Right cardiac atrium (tissue), 5 donors: ENCODE data around the gene NUTM2A. TPM values are rescaled to one million over a fixed set of nuclear protein-coding genes. Genes with fewer than 3 reads are reported as not detected.
A peak's percentile ranks its signal among the peaks of the same experiment; 100 is the strongest.
"Not testable (repeated sequence)": the region's sequence is repeated elsewhere in the genome, so short reads cannot be mapped to it uniquely, and the experiment has no call there.

ENCODE experiments used
- ATAC-seq, 2 donors: fragments of 200-7000 bp; cut with Tn5 transposase; one replicate each; pipeline versions ENCODE4 v1.8.0 to v1.9.1; 2020; ENCODE audit warnings: moderate library complexity in 2 of 2, mild to moderate bottlenecking in 1 of 2
- DNase-seq, 3 donors: peaks; one replicate each; pipeline ENCODE4 v3.0.0-alpha.2; 2020
- H3K27ac ChIP-seq: one replicate; pipeline ENCODE4 v1.5.1; 2013; ENCODE audit warnings: mild to moderate bottlenecking, low read length, control low read depth, moderate library complexity
- H3K27me3 ChIP-seq: one replicate; pipeline ENCODE4 v1.6.1; 2013; ENCODE audit not compliant: control insufficient read depth, insufficient read depth
- H3K4me1 ChIP-seq: one replicate; pipeline ENCODE4 v1.6.1; 2013; ENCODE audit warnings: low read length; ENCODE audit not compliant: control insufficient read depth, insufficient read depth
- H3K4me3 ChIP-seq: one replicate; pipeline ENCODE4 v1.5.1; 2013; ENCODE audit warnings: low read length, control low read depth
- H3K9me3 ChIP-seq: one replicate; pipeline ENCODE4 v1.6.1; 2013; ENCODE audit warnings: low read length; ENCODE audit not compliant: control insufficient read depth
- WGBS: extraction: QIAGEN DNeasy Blood & Tissue Kit; methylation state at CpG from one replicate; pipeline ENCODE4 v1.1.7; 2013; 5-methylcytosine and 5-hydroxymethylcytosine counted together
- intact Hi-C, 4 donors: fragments of 100-400 bp; cut with DNase I; formaldehyde crosslinking; loops; one replicate each; pipeline versions ENCODE4 v1.11.0 to v1.14.0; 2022 to 2023
- long read RNA-seq, 4 donors: library from polyadenylated mRNA; unstranded; transcript quantifications; one replicate each; pipeline ENCODE4 v2.0.0, GENCODE V29; 2020 to 2021
- polyA plus RNA-seq: library from polyadenylated mRNA; stranded (reverse); fragments of 200-250 nt; gene quantifications from one replicate; pipeline ENCODE4 v1.2.3, GENCODE V29; 2013
- total RNA-seq, 4 donors: library from RNA; stranded (reverse); fragmentation: NEBNext Ultra II Directional; extraction: Animal tissue kit (Norgen Biotek cat#: 25700); gene quantifications; one replicate each; pipeline ENCODE4 v1.2.1, GENCODE V29; 2021
- donor health status: healthy with polysubstance abuse.
- donor health status: DM: no; HTN: yes; CAD: no.
- donor health status: DM: no; HTN: no; CAD: no.
- donor health status: DM: no; HTN: yes; CAD: no; lungs with severe emphysema.
- donor health status: DM: yes; HTN: yes; CAD: no.

NUTM2A gene
- total RNA-seq (1 to 10 TPM; 2.1 to 4.1 (median 2.5) TPM), polyA plus RNA-seq (2.4 TPM)
- long read RNA-seq, donor 1 = 0 reads
- long read RNA-seq, donor 2, partial matches to known transcripts = 0 of 1 reads
- long read RNA-seq, donor 2, other reads (novel, unspliced or antisense) = 1 of 1 reads
- long read RNA-seq, donor 3, partial matches to known transcripts = 0 of 2 reads
- long read RNA-seq, donor 3, other reads (novel, unspliced or antisense) = 2 of 2 reads
- long read RNA-seq, donor 4 = 0 reads

DNA sequence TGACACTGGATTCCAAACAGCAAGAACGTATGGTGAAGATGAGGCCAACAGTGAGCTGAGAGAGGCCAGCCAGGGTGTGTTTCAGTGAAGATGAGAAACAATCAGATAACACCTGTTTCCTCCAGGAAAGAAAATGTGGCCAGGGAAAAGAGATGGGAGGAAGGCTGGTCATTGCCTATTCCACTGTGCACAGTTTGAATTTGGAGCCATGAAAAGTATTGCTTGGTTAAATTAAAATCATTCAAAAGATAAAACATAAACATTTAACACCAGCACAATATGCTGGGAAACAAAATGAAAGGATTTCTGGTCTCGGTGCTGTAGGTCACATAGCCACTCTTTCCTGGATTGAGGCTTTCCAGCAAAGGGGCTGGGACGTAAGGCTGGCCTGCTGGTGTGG is at the start of gene NUTM2A:
TSS of gene NUTM2A (plus strand) at position 301 of the 400 bp plus-strand sequence. CDS start 383 bp downstream, outside the sequence.
- no CpG with 5 or more reads among the region's 3 CpGs for WGBS
- DNase-seq, intact Hi-C loops, H3K9me3 ChIP-seq, H3K27me3 ChIP-seq, H3K4me3 ChIP-seq, H3K27ac ChIP-seq, H3K4me1 ChIP-seq, ATAC-seq: not testable (repeated sequence)

GRCh38 chr10:87177587-87177986 is 47.7 kb upstream of the NUTM2A start:
- H3K9me3 ChIP-seq, H3K27me3 ChIP-seq, H3K4me1 ChIP-seq, ATAC-seq, DNase-seq, H3K4me3 ChIP-seq, H3K27ac ChIP-seq, intact Hi-C loops: not testable (repeated sequence)
- WGBS = 100% methylated on average over 2 of the region's 3 CpGs

DNA sequence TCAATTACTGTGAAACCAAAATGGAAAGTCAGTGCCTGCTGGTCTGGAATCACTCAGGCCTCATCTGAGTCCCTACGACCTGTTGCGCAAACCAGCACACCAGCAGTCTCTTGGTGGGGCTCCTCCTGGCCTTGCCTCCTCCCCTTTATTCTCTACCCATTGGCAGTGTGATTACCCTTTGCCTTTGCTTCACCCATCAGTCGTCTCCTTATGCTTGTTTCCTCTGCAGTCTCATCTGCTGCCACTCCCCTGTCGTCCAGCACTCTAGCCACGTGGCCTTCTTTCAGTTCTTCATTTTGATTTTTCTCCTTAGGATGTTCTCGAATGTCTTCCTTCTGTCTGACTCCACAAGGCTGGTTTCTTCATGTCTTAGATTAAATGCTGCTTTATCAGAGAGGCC is 40.8 kb upstream of the NUTM2A start:
- WGBS = 85% methylated on average over 6 of the region's 6 CpGs
- H3K9me3 ChIP-seq, intact Hi-C loops, H3K27me3 ChIP-seq, H3K27ac ChIP-seq, H3K4me3 ChIP-seq, H3K4me1 ChIP-seq: not testable (repeated sequence)
- DNase-seq (peak in 1 of 3 donors; percentile 42), ATAC-seq (peak; percentile 36 to 56)

- ATAC-seq, intact Hi-C loops, H3K27ac ChIP-seq, H3K4me1 ChIP-seq, H3K9me3 ChIP-seq, H3K4me3 ChIP-seq, DNase-seq, H3K27me3 ChIP-seq: not testable (repeated sequence)
- 90% methylated on average over 3 of the region's 4 CpGs for whole genome bisulfite sequencing
Observed at GRCh38 chr10:87186016-87186415, 39.2 kb upstream of the NUTM2A start.

DNA sequence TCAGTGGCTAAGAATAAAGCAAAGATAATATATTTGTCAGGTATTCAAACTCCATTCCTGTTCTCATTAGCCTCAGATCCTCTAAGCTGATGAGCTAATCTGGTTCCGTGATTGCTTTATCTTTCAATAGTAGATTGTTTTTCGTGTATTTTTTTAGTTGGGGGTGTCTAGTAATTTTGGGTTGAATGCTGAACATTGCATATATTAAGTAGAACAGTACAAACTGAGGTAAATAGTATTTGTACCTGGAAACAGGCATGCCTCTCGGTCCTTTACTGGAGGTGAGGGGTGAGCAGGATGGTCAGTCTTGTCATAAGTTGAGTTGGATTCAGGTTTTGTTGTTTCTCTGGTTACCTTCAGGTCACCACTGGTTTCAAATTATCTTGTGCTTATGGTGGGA is 37.7 kb upstream of the NUTM2A start:
- intact Hi-C loops, H3K27me3 ChIP-seq, H3K27ac ChIP-seq, H3K4me3 ChIP-seq, H3K4me1 ChIP-seq, H3K9me3 ChIP-seq, DNase-seq, ATAC-seq: not testable (repeated sequence)
- WGBS = 95% methylated on average over 3 of the region's 3 CpGs

GRCh38 chr10:87191841-87192240 is 33.4 kb upstream of the NUTM2A start:
- WGBS = 98% methylated on average over 3 of the region's 3 CpGs
- DNase-seq, H3K27ac ChIP-seq, H3K9me3 ChIP-seq, H3K4me1 ChIP-seq, H3K27me3 ChIP-seq, H3K4me3 ChIP-seq, intact Hi-C loops, ATAC-seq: not testable (repeated sequence)

DNA sequence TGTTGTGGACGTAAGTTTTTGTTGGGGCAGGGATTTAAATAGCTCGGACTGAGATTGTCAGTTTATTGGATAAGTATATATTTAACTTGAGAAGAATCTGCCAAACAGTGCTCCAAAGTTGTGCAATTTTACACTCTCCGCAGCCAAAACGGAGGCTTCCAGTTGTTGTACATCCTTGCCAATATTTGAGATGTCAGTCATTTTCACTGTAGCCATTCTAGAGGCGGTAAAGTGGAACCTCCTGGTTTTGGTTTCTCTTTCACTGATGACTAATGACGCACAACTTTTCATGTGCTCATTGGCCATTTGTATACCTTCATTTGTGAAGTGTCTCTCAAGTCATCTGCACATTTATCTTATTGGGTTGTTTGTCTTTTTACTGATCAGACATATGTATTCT is 24.3 kb upstream of the NUTM2A start:
- 39% methylated on average over 6 of the region's 6 CpGs for WGBS
- H3K27ac ChIP-seq, H3K9me3 ChIP-seq, H3K4me3 ChIP-seq, H3K27me3 ChIP-seq, intact Hi-C loops, H3K4me1 ChIP-seq: not testable (repeated sequence)
- DNase-seq (peak in 1 of 3 donors; percentile 55), ATAC-seq (peak; percentile 36 to 68)

GRCh38 chr10:87204801-87205200 is 20.4 kb upstream of the NUTM2A start:
- ATAC-seq = peak; percentile 54 to 55

DNA sequence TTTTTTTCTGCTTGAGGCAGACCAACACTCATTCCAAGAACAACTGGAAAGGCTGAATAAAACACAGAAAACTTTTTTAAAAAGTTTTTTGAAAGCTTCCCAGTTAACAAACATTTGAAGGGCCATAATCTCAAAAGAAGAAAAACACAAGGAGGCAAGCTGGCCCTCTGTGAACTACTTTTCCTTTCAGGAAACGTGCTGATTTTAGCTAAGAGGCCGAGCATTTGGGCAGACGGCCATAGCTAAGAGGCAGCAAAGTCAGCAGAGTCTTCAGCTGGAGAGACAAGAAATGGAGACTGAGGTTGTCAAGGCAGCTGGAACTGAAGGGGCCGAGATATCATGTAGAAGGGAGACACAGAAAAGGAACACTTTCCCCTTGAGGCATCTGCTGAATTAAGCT is 18.3 kb upstream of the NUTM2A start:
- H3K9me3 ChIP-seq, H3K4me3 ChIP-seq: not testable (repeated sequence)

More at GRCh38 chr10:87204801-87205200, 20.4 kb upstream of the NUTM2A start:
- peak in 1 of 3 donors; percentile 67 for DNase-seq
- H3K27ac ChIP-seq, H3K4me1 ChIP-seq, intact Hi-C loops, H3K27me3 ChIP-seq, H3K4me3 ChIP-seq, H3K9me3 ChIP-seq: not testable (repeated sequence)
- WGBS = 28% methylated on average over 2 of the region's 4 CpGs

GRCh38 chr10:87210309-87210708 is 14.9 kb upstream of the NUTM2A start:
- WGBS = 96% methylated on average over 5 of the region's 5 CpGs
- H3K27ac ChIP-seq, ATAC-seq, H3K4me3 ChIP-seq, H3K4me1 ChIP-seq, intact Hi-C loops, DNase-seq, H3K27me3 ChIP-seq, H3K9me3 ChIP-seq: not testable (repeated sequence)

More for the DNA sequence above, 18.3 kb upstream of the NUTM2A start:
- H3K27me3 ChIP-seq, intact Hi-C loops, H3K4me1 ChIP-seq, H3K27ac ChIP-seq: not testable (repeated sequence)
- ATAC-seq (peak; percentile 41 to 57), DNase-seq (peak in 1 of 3 donors; percentile 65)
- 53% methylated on average over 4 of the region's 4 CpGs for WGBS

- intact Hi-C loops, DNase-seq, H3K27ac ChIP-seq, H3K4me3 ChIP-seq, H3K9me3 ChIP-seq, ATAC-seq, H3K27me3 ChIP-seq, H3K4me1 ChIP-seq: not testable (repeated sequence)
- 46% methylated on average over 2 of the region's 2 CpGs for WGBS
Observed at GRCh38 chr10:87211848-87212247, 13.4 kb upstream of the NUTM2A start.
